HG03442 (cell line): ENCODE measurements around the gene ZBTB20.

Experiments used
- ATAC-seq: cut with Tn5 transposase; IDR thresholded peaks from one replicate; pipeline ENCODE4 v1.9.1; 2021; ENCODE audit warnings: mild to moderate bottlenecking, moderate library complexity; ENCODE audit not compliant: unreplicated experiment

ZBTB20 gene

GRCh38 chr3:114597012-114597411, 550.1 kb downstream of the ZBTB20 start:
- no peak for ATAC-seq

- ATAC-seq, result no peak
These were observed 550.9 kb downstream of the ZBTB20 start for GRCh38 chr3:114596147-114596546.

- no peak for ATAC-seq
These were observed 551.5 kb downstream of the ZBTB20 start for GRCh38 chr3:114595522-114596028.

GRCh38 chr3:114590309-114591047, 556.6 kb downstream of the ZBTB20 start:
- no peak for ATAC-seq

GRCh38 chr3:114587986-114588385, 559.1 kb downstream of the ZBTB20 start:
- ATAC-seq, result no peak

- ATAC-seq, result no peak
These were observed 561.0 kb downstream of the ZBTB20 start for GRCh38 chr3:114586119-114586518.

- no peak for ATAC-seq
These were observed 561.4 kb downstream of the ZBTB20 start for GRCh38 chr3:114585687-114586086.

GRCh38 chr3:114584734-114585371, 562.2 kb downstream of the ZBTB20 start:
- ATAC-seq, result no peak

GRCh38 chr3:114582929-114583328, 564.2 kb downstream of the ZBTB20 start:
- ATAC-seq, result peak; percentile 85

- ATAC-seq, result no peak
These were observed 574.6 kb downstream of the ZBTB20 start for GRCh38 chr3:114572364-114573062.

- ATAC-seq, result no peak
These were observed 575.7 kb downstream of the ZBTB20 start for GRCh38 chr3:114571363-114571762.

- ATAC-seq, result no peak
These were observed 577.9 kb downstream of the ZBTB20 start for GRCh38 chr3:114569186-114569585.

GRCh38 chr3:114567771-114568170, 579.3 kb downstream of the ZBTB20 start:
- no peak for ATAC-seq

GRCh38 chr3:114566767-114567166, 580.3 kb downstream of the ZBTB20 start:
- no peak for ATAC-seq

- peak; percentile 93 for ATAC-seq
These were observed 580.8 kb downstream of the ZBTB20 start for GRCh38 chr3:114566162-114566755.

- no peak for ATAC-seq
These were observed 581.9 kb downstream of the ZBTB20 start for GRCh38 chr3:114565216-114565615.

GRCh38 chr3:114563720-114564119, 583.4 kb downstream of the ZBTB20 start:
- ATAC-seq, result no peak

GRCh38 chr3:114562557-114562956, 584.5 kb downstream of the ZBTB20 start:
- ATAC-seq, result no peak

- ATAC-seq, result no peak
These were observed 588.8 kb downstream of the ZBTB20 start for GRCh38 chr3:114558271-114558670.

- no peak for ATAC-seq
These were observed 589.3 kb downstream of the ZBTB20 start for GRCh38 chr3:114557791-114558190.

GRCh38 chr3:114556657-114557213, 590.4 kb downstream of the ZBTB20 start:
- ATAC-seq, result no peak
